Osteocyte (in vitro differentiated cells): ENCODE results near the gene IMMT. TPM values are rescaled to one million over a fixed set of nuclear protein-coding genes. Genes with fewer than 3 reads are reported as not detected.

ENCODE experiments used
- microRNA-seq: library from miRNA; unstranded; fragments of <30 nt; microRNA quantifications from one replicate; pipeline ENCODE4 v1.1.0, GENCODE V29; 2020; ENCODE audit not compliant: unreplicated experiment
- total RNA-seq: library from RNA; stranded (reverse); gene quantifications from 2 replicates; pipeline ENCODE4 v1.2.1, GENCODE V29; 2021

The IMMT gene
- total RNA-seq, 1 donor from 2014 or later = 79.9 TPM

Small RNAs within 50 kb of the gene (microRNA-seq; reads per million reads assigned to microRNA genes)
- gene MIR4779 = not detected

Other genes with a start within 250 kb of the IMMT start
- 43.2 and 49.5 TPM in 2 replicates for gene POLR1A, start 89.6 kb downstream of the IMMT start, total RNA-seq
- 70.9 and 71.8 TPM in 2 replicates for gene PTCD3, start 89.2 kb downstream of the IMMT start, total RNA-seq
- 27.1 and 27.5 TPM in 2 replicates for gene MRPL35, start 4.0 kb upstream of the IMMT start, total RNA-seq
- 0.16 TPM in 1 of 2 replicates, not detected in the other for gene REEP1, start 142.2 kb upstream of the IMMT start, total RNA-seq
- 38.9 and 44.8 TPM in 2 replicates for gene KDM3A, start 245.9 kb upstream of the IMMT start, total RNA-seq